ENCODE data around the gene PRR3. TPM values are rescaled to one million over a fixed set of nuclear protein-coding genes. Genes with fewer than 3 reads are reported as not detected.

Gene PRR3
- total RNA-seq, 1 donor from 2014 or later, result 41.4 TPM

DNA sequence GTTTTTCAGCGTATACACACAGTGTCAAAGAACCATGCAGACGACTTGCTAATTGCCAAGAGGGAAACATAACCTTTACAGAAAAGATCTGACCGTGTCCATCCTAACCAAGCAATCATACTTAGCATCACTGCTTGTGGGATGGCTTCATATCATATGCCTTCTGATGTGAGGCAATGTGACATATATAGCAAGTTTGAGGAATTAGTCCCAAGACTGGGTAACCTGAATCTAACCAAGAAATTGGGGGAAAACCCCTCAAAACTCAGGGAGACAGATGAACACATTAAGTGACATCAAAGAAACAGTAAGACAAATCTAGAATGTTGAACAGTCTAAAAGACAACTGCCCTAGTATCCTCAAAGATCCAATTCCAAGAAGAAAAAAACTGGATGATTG is 19.2 kb upstream of the PRR3 start:
- Mint-ChIP-seq H3K36me3 (ENCODE audit: low read depth) (no peaks in the 10 kb centered on the region), H3K4me1 (peaks cover 16% of the 10 kb centered on the region), H3K27me3 (ENCODE audit: low read depth) (peaks cover 18% of the 10 kb centered on the region), H3K9me3 (no peaks in the 10 kb centered on the region), H3K4me3 (no peak overlapping the region), H3K27ac (ENCODE audit: unreplicated experiment) (no peak overlapping the region)
- no peak for DNase-seq (ENCODE audit: low read depth, low spot score)
- TF ChIP-seq, protein P1, sequence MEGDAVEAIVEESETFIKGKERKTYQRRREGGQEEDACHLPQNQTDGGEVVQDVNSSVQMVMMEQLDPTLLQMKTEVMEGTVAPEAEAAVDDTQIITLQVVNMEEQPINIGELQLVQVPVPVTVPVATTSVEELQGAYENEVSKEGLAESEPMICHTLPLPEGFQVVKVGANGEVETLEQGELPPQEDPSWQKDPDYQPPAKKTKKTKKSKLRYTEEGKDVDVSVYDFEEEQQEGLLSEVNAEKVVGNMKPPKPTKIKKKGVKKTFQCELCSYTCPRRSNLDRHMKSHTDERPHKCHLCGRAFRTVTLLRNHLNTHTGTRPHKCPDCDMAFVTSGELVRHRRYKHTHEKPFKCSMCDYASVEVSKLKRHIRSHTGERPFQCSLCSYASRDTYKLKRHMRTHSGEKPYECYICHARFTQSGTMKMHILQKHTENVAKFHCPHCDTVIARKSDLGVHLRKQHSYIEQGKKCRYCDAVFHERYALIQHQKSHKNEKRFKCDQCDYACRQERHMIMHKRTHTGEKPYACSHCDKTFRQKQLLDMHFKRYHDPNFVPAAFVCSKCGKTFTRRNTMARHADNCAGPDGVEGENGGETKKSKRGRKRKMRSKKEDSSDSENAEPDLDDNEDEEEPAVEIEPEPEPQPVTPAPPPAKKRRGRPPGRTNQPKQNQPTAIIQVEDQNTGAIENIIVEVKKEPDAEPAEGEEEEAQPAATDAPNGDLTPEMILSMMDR (conservative IDR thresholded peaks at IDR 0.05), result no peak

DNA sequence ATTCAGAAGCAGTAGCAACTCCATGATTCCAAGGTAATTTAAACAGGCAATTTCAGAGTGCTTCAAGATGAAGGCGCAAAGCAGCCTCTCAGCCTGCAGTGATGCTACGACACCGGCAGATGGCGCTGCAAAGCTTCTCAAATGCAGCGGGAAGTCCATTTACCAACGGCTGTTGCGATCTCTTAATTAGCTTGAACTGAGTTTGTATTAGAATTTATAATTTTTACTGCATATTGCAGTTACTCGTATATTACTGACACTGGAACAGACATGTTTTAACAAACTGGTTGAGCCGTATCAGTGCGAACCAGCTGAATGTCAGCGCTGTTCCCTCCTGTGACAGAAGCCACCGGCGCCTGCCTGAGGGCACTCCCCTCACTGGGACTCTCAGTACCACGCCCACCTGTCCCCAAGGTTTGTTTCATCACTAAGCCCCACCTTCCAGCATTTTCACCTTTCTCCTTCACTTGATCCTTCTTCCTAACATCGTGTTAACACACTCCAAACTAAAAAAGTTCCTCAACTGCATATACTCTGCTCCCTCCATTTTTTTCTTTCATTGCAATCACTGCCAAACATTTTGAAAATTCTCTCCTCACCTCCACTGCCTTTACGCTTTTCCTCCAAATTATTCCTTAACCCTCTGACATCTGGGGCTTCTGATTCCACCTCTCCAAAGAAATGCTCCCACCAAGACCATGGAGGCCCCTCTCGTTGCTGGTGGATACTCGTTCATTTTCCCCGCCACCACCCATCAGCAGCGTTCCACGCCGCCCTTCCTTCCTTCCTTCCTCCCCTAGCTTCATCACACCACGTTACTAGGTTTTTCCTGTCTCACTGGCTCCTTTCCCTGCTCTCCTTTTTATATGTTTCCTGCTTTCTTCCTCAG is 15.3 kb upstream of the PRR3 start:
- peak overlapping the region; percentile 64 for H3K4me3 Mint-ChIP-seq

DNA sequence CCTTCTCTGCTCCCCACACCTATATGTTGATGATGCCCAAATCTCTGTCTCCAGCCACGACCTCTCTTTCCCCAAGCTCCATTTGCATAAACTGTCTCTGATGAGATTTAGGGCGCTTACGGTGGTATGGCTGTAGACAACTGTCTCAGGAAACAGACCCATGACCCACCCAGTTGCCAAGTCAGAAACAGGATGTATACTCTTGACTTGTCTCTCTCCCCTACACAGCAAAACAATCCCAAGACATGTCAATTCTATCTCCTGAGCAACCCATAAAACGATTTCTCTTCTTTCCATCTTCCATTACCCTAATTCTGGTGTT is 14.7 kb upstream of the PRR3 start:
- Mint-ChIP-seq H3K9me3 (no peaks in the 10 kb centered on the region), H3K4me3 (no peak overlapping the region), H3K27me3 (ENCODE audit: low read depth) (peaks cover 18% of the 10 kb centered on the region), H3K27ac (ENCODE audit: unreplicated experiment) (no peak overlapping the region), H3K36me3 (ENCODE audit: low read depth) (no peaks in the 10 kb centered on the region), H3K4me1 (peaks cover 22% of the 10 kb centered on the region)
- no peak for DNase-seq (ENCODE audit: low read depth, low spot score)
- TF ChIP-seq, protein P1 (conservative IDR thresholded peaks at IDR 0.05), result no peak

More for the DNA sequence above, 15.3 kb upstream of the PRR3 start:
- no peaks in the 10 kb centered on the region for H3K9me3 Mint-ChIP-seq
- H3K27me3 Mint-ChIP-seq (ENCODE audit: low read depth), result peaks cover 18% of the 10 kb centered on the region
- peaks cover 22% of the 10 kb centered on the region for H3K4me1 Mint-ChIP-seq
- TF ChIP-seq, protein P1 (conservative IDR thresholded peaks at IDR 0.05), result peak; percentile 100
- no peak overlapping the region for H3K27ac Mint-ChIP-seq (ENCODE audit: unreplicated experiment)
- DNase-seq (ENCODE audit: low read depth, low spot score), result peak; percentile 74
- no peaks in the 10 kb centered on the region for H3K36me3 Mint-ChIP-seq (ENCODE audit: low read depth)

DNA sequence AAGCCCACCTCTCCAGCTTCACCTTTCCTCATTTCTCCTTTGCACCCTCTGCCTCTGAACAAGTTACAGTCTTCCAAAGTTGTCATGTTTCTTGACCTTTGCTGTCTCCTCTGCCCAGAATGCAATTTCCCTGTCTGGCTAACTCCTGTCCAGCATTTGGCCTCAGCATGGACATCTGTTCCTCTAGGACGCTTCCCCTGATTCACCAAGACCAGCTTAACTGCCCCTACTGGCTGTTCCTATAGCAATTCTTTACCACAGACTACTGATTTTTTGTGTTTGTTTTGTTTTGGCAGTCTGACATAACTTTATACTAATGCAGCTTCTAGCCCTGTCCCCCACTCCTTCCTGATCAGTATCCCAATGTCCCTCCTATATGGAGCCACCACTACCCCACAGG is 14.2 kb upstream of the PRR3 start:
- Mint-ChIP-seq H3K27ac (ENCODE audit: unreplicated experiment) (no peak overlapping the region), H3K4me3 (no peak overlapping the region), H3K27me3 (ENCODE audit: low read depth) (peaks cover 18% of the 10 kb centered on the region), H3K36me3 (ENCODE audit: low read depth) (no peaks in the 10 kb centered on the region), H3K9me3 (no peaks in the 10 kb centered on the region), H3K4me1 (peaks cover 22% of the 10 kb centered on the region)
- TF ChIP-seq, protein P1 (conservative IDR thresholded peaks at IDR 0.05), result no peak
- no peak for DNase-seq (ENCODE audit: low read depth, low spot score)

DNA sequence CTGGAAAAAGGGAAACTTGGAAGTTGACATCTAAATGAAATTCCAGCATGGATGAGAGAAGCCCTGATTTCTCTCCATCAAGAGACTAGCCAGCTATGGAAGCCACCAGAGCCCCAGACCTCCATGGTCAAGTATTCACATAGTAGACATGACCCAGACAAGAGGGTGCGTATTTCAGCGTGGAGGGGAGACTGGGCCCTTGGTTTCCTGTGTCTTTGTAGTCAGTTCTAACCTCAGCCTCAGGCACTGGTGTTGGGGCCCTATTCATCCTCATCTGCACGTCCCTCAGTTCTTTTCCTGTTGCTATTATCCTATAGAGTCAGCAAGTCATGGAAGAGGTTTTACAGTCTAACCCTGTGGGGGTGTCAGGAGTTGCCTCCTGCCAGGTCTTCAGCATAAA is 13.3 kb upstream of the PRR3 start:
- peaks cover 18% of the 10 kb centered on the region for H3K27me3 Mint-ChIP-seq (ENCODE audit: low read depth)
- H3K36me3 Mint-ChIP-seq (ENCODE audit: low read depth), result peaks cover 4% of the 10 kb centered on the region
- H3K4me1 Mint-ChIP-seq, result peaks cover 22% of the 10 kb centered on the region
- no peaks in the 10 kb centered on the region for H3K9me3 Mint-ChIP-seq
- DNase-seq (ENCODE audit: low read depth, low spot score), result no peak
- no peak overlapping the region for H3K4me3 Mint-ChIP-seq
- H3K27ac Mint-ChIP-seq (ENCODE audit: unreplicated experiment), result no peak overlapping the region
- TF ChIP-seq, protein P1 (conservative IDR thresholded peaks at IDR 0.05), result no peak

Data from neural crest cell (in vitro differentiated cells).